HG03280 (cell line): ENCODE results near the gene ICE2.

Experiments
- ATAC-seq: cut with Tn5 transposase; IDR thresholded peaks from one replicate; pipeline ENCODE4 v1.9.1; 2021; ENCODE audit warnings: mild to moderate bottlenecking, moderate library complexity; ENCODE audit not compliant: unreplicated experiment

ICE2 gene

GRCh38 chr15:60507596-60508424 lies 28.9 kb upstream of the ICE2 start:
- ATAC-seq = peak; percentile 81

- no peak for ATAC-seq
These were observed 17.9 kb upstream of the ICE2 start for GRCh38 chr15:60496853-60497252.

- no peak for ATAC-seq
These were observed 15.2 kb upstream of the ICE2 start for GRCh38 chr15:60494108-60494507.

GRCh38 chr15:60493166-60493565 lies 14.2 kb upstream of the ICE2 start:
- ATAC-seq = no peak

GRCh38 chr15:60486742-60487141 lies 7.8 kb upstream of the ICE2 start:
- no peak for ATAC-seq

GRCh38 chr15:60485365-60486055 lies 6.6 kb upstream of the ICE2 start:
- no peak for ATAC-seq

- ATAC-seq = no peak
These were observed 4.1 kb upstream of the ICE2 start for GRCh38 chr15:60483042-60483441.

GRCh38 chr15:60480888-60481287 lies 1.9 kb upstream of the ICE2 start:
- ATAC-seq = no peak

GRCh38 chr15:60480149-60480548 lies 1.2 kb upstream of the ICE2 start:
- ATAC-seq = no peak

- peak; percentile 6 for ATAC-seq
These were observed 594 bp upstream of the ICE2 start for GRCh38 chr15:60479361-60480110.

GRCh38 chr15:60477916-60478565 lies 901 bp downstream of the ICE2 start:
- ATAC-seq = no peak

- no peak for ATAC-seq
These were observed 1.8 kb downstream of the ICE2 start for GRCh38 chr15:60477164-60477563.

- no peak for ATAC-seq
These were observed 2.2 kb downstream of the ICE2 start for GRCh38 chr15:60476713-60477112.

- ATAC-seq = no peak
These were observed 5.8 kb downstream of the ICE2 start for GRCh38 chr15:60473135-60473534.

- no peak for ATAC-seq
These were observed 7.6 kb downstream of the ICE2 start for GRCh38 chr15:60471314-60471713.

- no peak for ATAC-seq
These were observed 8.9 kb downstream of the ICE2 start for GRCh38 chr15:60469893-60470641.

- no peak for ATAC-seq
These were observed 13.9 kb downstream of the ICE2 start for GRCh38 chr15:60464836-60465630.

GRCh38 chr15:60462027-60462426 lies 16.9 kb downstream of the ICE2 start:
- ATAC-seq = no peak

- ATAC-seq = no peak
These were observed 18.0 kb downstream of the ICE2 start for GRCh38 chr15:60460931-60461330.

- ATAC-seq = no peak
These were observed 20.2 kb downstream of the ICE2 start for GRCh38 chr15:60458721-60459120.
